Keratinocyte (primary cell): ENCODE results near the gene SLC25A47. TPM values are rescaled to one million over a fixed set of nuclear protein-coding genes. Genes with fewer than 3 reads are reported as not detected.

Source experiments
- DNase-seq: peaks from one replicate; pipeline ENCODE4 v3.0.0-alpha.2; 2011; ENCODE audit warnings: low read depth, missing footprints, low spot score
- FAIRE-seq: peaks from 2 replicates; lab custom pipeline; 2011; peaks lifted over from hg19 to GRCh38; lab: Jason Lieb, UNC
- H2AFZ ChIP-seq: 2 replicates; pipeline ENCODE4 v1.6.0; 2012; ENCODE audit warnings: low read length, control low read depth, inconsistent platforms; ENCODE audit not compliant: control insufficient read depth
- H3K27ac ChIP-seq: 2 replicates; pipeline ENCODE4 v1.5.1; 2011; ENCODE audit warnings: low read length; ENCODE audit not compliant: control insufficient read depth, insufficient read depth
- H3K27me3 ChIP-seq: 3 replicates; pipeline ENCODE4 v1.6.0; 2011; ENCODE audit warnings: low read length; ENCODE audit not compliant: control insufficient read depth, insufficient read depth; ENCODE audit errors: extremely low read depth
- H3K36me3 ChIP-seq, 2 experiments: 2 replicates in 1 of 2; 3 replicates in 1 of 2; pipeline ENCODE4 v1.5.1; 2011; ENCODE audit warnings: low read length in 2 of 2, mild to moderate bottlenecking in 1 of 2; ENCODE audit not compliant: control insufficient read depth in 2 of 2, insufficient read depth in 2 of 2; ENCODE audit errors: extremely low read depth in 1 of 2
- H3K4me1 ChIP-seq: 3 replicates; pipeline ENCODE4 v1.5.1; 2011; ENCODE audit warnings: low read length; ENCODE audit not compliant: control insufficient read depth, insufficient read depth; ENCODE audit errors: extremely low read depth
- H3K4me2 ChIP-seq: 3 replicates; pipeline ENCODE4 v1.6.0; 2011; ENCODE audit warnings: low read depth, low read length; ENCODE audit not compliant: control insufficient read depth, insufficient read depth; ENCODE audit errors: extremely low read depth
- H3K4me3 ChIP-seq, 3 experiments: fragments of 200-600 bp in 1 of 3; sonication (generic) in 1 of 3; 2 replicates in 2 of 3; 3 replicates in 1 of 3; pipeline ENCODE4 v1.5.1; 2011 to 2016; ENCODE audit warnings: low read length in 3 of 3, mild to moderate bottlenecking in 3 of 3, control low read depth in 2 of 3, inconsistent platforms in 1 of 3, low read depth in 1 of 3, mixed read lengths in 1 of 3, mixed run types in 1 of 3, moderate library complexity in 1 of 3; ENCODE audit not compliant: control insufficient read depth in 2 of 3, insufficient read depth in 2 of 3; ENCODE audit errors: extremely low read depth in 1 of 3
- H3K79me2 ChIP-seq: 2 replicates; pipeline ENCODE4 v1.6.0; 2012; ENCODE audit warnings: low read length; ENCODE audit not compliant: control insufficient read depth, insufficient read depth
- H3K9ac ChIP-seq: 3 replicates; pipeline ENCODE4 v1.6.0; 2011; ENCODE audit warnings: low read length; ENCODE audit not compliant: control insufficient read depth, insufficient read depth; ENCODE audit errors: extremely low read depth
- H3K9me1 ChIP-seq: 3 replicates; pipeline ENCODE4 v1.6.0; 2011; ENCODE audit warnings: low read length; ENCODE audit not compliant: control insufficient read depth, insufficient read depth; ENCODE audit errors: extremely low read depth
- H3K9me3 ChIP-seq: 2 replicates; pipeline ENCODE4 v1.5.1; 2012; ENCODE audit warnings: low read depth, low read length; ENCODE audit not compliant: control insufficient read depth
- H4K20me1 ChIP-seq: 3 replicates; pipeline ENCODE4 v1.6.0; 2011; ENCODE audit warnings: low read length; ENCODE audit not compliant: control insufficient read depth, insufficient read depth; ENCODE audit errors: extremely low read depth
- CTCF ChIP-seq, 3 experiments: IDR thresholded peaks in 1 of 3; conservative IDR thresholded peaks in 1 of 3; optimal IDR thresholded peaks in 1 of 3; 2 replicates in 2 of 3; 3 replicates in 1 of 3; pipeline versions ENCODE3 to v1.5.1; 2011; ENCODE audit warnings: low read length in 3 of 3, mild to moderate bottlenecking in 3 of 3, moderate library complexity in 2 of 3, control low read depth in 1 of 3, inconsistent platforms in 1 of 3; ENCODE audit not compliant: insufficient read depth in 2 of 3; ENCODE audit errors: extremely low read depth in 1 of 3
- EZH2 ChIP-seq: IDR thresholded peaks from one replicate; pipeline ENCODE4 v1.6.1; 2012; ENCODE audit warnings: inconsistent platforms, mild to moderate bottlenecking, low read length, moderate library complexity
- dilution Hi-C: fragments of 300-500 bp; cut with MboI; formaldehyde crosslinking; loops from one replicate; pipeline ENCODE4 v1.7.0; 2020; ENCODE audit warnings: low sequenced_read_pairs; ENCODE audit not compliant: extremely low pct_ligation_motif_present
- polyA plus RNA-seq, 5 experiments: library from polyadenylated mRNA; depleted of rRNA in 3 of 5; stranded (reverse) in 3 of 5; stranded (forward) in 1 of 5; unstranded in 1 of 5; fragments of >200 nt; gene quantifications; 1 replicate in 1 of 5; 2 replicates in 3 of 5; 3 replicates in 1 of 5; pipeline versions ENCODE4 v1.2.1 to v1.2.3, GENCODE V29; 2011 to 2012; ENCODE audit warnings: missing spikeins in 2 of 5, low read depth in 1 of 5, low replicate concordance in 1 of 5

Gene SLC25A47
- polyA plus RNA-seq, 1 donor (not counting 4 experiments of a cell fraction or from before 2014, with no cell fraction given): not detected

- Histone ChIP-seq H3K79me2 (no peaks in the 10 kb centered on the region), H3K4me3 (no peak overlapping the region), H3K27ac (no peak overlapping the region), H2AFZ (no peak overlapping the region), H3K9me1 (no peaks in the 10 kb centered on the region), H3K27me3 (no peaks in the 10 kb centered on the region), H3K9me3 (no peaks in the 10 kb centered on the region), H3K36me3 (no peaks in the 10 kb centered on the region), H4K20me1 (no peaks in the 10 kb centered on the region), H3K4me2 (no peak overlapping the region), H3K9ac (no peak overlapping the region), H3K4me1 (peaks cover 10% of the 10 kb centered on the region)
- TF ChIP-seq EZH2 (no peak), CTCF (optimal IDR thresholded peaks at IDR 0.05 in 1 of 3, IDR thresholded peaks at IDR 0.05 in 1 of 3, conservative IDR thresholded peaks at IDR 0.05 in 1 of 3; ENCODE audit: extremely low read depth in 1 of 3, insufficient read depth in 2 of 3, low read length in 3 of 3) (no peak)
- no peak for DNase-seq
- FAIRE-seq: no peak
- dilution Hi-C loops: no loop called here
These were observed 10.2 kb upstream of the SLC25A47 start for GRCh38 chr14:100312877-100313400.

GRCh38 chr14:100313464-100314230, 9.5 kb upstream of the SLC25A47 start:
- Histone ChIP-seq H3K4me1 (peaks cover 10% of the 10 kb centered on the region), H4K20me1 (no peaks in the 10 kb centered on the region), H3K27ac (no peak overlapping the region), H3K9me1 (no peaks in the 10 kb centered on the region), H3K79me2 (no peaks in the 10 kb centered on the region), H3K27me3 (no peaks in the 10 kb centered on the region), H3K9ac (no peak overlapping the region), H2AFZ (peak overlapping the region; percentile 39), H3K9me3 (no peaks in the 10 kb centered on the region), H3K4me3 (no peak overlapping the region), H3K36me3 (no peaks in the 10 kb centered on the region), H3K4me2 (no peak overlapping the region)
- no peak for FAIRE-seq
- no peak for TF ChIP-seq EZH2
- no peak for TF ChIP-seq CTCF (optimal IDR thresholded peaks at IDR 0.05 in 1 of 3, IDR thresholded peaks at IDR 0.05 in 1 of 3, conservative IDR thresholded peaks at IDR 0.05 in 1 of 3; ENCODE audit: extremely low read depth in 1 of 3, insufficient read depth in 2 of 3, low read length in 3 of 3)
- no peak for DNase-seq
- dilution Hi-C loops: no loop called here
